Measurements from ENCODE around the gene UPF2.

GRCh38 chr10:11986593-11987216 is 55.9 kb downstream of the UPF2 start:
- no peak for TF ChIP-seq USF2 (IDR thresholded peaks at IDR 0.05; ENCODE audit: borderline replicate concordance, low read depth, low read length)
- TF ChIP-seq CTCF (IDR thresholded peaks at IDR 0.05 in 2 of 3, conservative IDR thresholded peaks at IDR 0.05 in 1 of 3; ENCODE audit: control insufficient read depth in 2 of 3, extremely low read depth in 1 of 3, insufficient read depth in 1 of 3, low read depth in 3 of 3, low read length in 3 of 3) = peak; percentile 74 to 86 (median 76)
- no peak for TF ChIP-seq EED (IDR thresholded peaks at IDR 0.05; ENCODE audit: low read depth)
- no peak for TF ChIP-seq POLR2AphosphoS5 (IDR thresholded peaks at IDR 0.05; ENCODE audit: low read length)
- no peak for TF ChIP-seq ZNF274 (IDR thresholded peaks at IDR 0.05; ENCODE audit: insufficient read depth, insufficient read length)
- TF ChIP-seq SPI1 (IDR thresholded peaks at IDR 0.05; ENCODE audit: borderline replicate concordance, insufficient read depth, low read depth, low read length) = no peak
- TF ChIP-seq POLR2A (IDR thresholded peaks at IDR 0.05; ENCODE audit: low read depth, low read length) = no peak
- no peak for TF ChIP-seq CEBPB (IDR thresholded peaks at IDR 0.05; ENCODE audit: borderline replicate concordance in 1 of 2, low read depth in 2 of 2, low read length in 2 of 2)

All from GM12878 (cell line).